ENCODE results near the gene UPK3A.
"Not testable (repeated sequence)": the region's sequence is repeated elsewhere in the genome, so short reads cannot be mapped to it uniquely, and the experiment has no call there.

Gene UPK3A

GRCh38 chr22:45254388-45254787, 30.4 kb upstream of the UPK3A start:
- H3K4me3 ChIP-seq (ENCODE audit: low read depth, low read length) = no peak overlapping the region
- DNase-seq (ENCODE audit: low read depth) = no peak

DNA sequence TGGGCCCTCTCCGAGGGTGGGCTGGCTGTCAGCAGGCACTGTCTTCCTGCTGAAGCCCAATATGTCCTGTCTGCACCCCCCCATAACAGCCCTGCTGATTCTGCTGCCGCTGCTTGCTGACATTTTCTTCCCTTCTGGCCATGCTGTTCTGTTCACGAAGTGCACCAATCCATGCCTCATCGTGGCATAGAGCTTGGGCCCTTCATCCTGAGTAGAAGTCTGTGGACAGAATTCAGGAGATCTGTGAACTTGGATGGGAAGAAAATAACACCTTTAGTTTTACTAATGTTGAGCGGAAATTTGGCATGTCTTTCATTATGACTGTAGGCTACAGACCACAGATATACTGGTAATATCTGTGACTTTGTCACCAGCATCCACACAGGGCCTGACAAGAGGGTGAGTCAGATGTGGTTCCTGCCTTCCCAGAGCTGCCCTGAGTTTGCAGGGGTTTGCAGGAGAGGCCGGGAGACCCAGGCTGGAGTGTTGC, 29.9 kb upstream of the UPK3A start:
- no peak overlapping the region for H3K4me3 ChIP-seq (ENCODE audit: low read depth, low read length)
- no peak for DNase-seq (ENCODE audit: low read depth)

DNA sequence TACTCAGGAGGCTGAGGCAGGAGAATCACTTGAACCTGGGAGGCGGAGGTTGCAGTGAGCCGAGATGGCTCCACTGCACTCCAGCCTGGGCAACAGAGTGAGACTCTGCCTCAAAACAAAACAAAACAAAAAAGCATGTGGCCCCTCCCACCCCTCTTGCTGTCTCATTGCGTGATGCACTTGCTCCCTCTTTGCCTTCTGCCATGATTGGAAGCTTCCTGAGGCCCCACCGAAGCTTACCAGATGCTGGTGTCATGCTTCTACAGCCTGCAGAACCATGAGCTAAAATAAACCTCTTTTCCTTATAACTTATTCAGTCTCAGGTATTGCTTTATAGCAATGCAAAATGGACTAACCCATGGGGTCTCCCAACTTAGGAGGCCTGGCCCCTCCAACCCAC, 26.8 kb upstream of the UPK3A start:
- not testable (repeated sequence) for H3K4me3 ChIP-seq (ENCODE audit: low read depth, low read length); DNase-seq (ENCODE audit: low read depth)

GRCh38 chr22:45259754-45260394, 24.9 kb upstream of the UPK3A start:
- H3K4me3 ChIP-seq (ENCODE audit: low read depth, low read length) = no peak overlapping the region
- no peak for DNase-seq (ENCODE audit: low read depth)

DNA sequence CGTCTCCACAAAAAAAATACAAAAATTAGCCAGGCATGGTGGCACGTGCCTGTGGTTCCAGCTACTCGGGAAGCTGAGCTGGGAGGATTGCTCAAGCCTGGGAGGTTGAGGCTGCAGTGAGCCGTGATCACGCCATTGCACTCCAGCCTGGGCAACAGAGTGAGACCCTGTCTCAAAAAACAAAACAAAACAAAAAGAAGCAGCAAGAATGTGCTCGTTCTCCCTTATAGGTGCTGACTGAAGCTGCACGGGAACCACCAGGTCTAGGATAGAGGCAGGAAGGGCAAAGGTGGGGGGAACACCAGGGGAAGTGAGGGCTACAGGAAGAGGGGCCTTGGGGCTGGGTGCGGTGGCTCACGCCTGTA, 24.4 kb upstream of the UPK3A start:
- not testable (repeated sequence) for DNase-seq (ENCODE audit: low read depth); H3K4me3 ChIP-seq (ENCODE audit: low read depth, low read length)

- no peak for DNase-seq (ENCODE audit: low read depth)
- H3K4me3 ChIP-seq (ENCODE audit: low read depth, low read length) = no peak overlapping the region
Measured at GRCh38 chr22:45261407-45262088, 23.2 kb upstream of the UPK3A start.

- DNase-seq (ENCODE audit: low read depth) = no peak
- H3K4me3 ChIP-seq (ENCODE audit: low read depth, low read length) = no peak overlapping the region
Measured at GRCh38 chr22:45262195-45262930, 22.4 kb upstream of the UPK3A start.

- no peak for DNase-seq (ENCODE audit: low read depth)
- no peak overlapping the region for H3K4me3 ChIP-seq (ENCODE audit: low read depth, low read length)
Measured at GRCh38 chr22:45262931-45263462, 21.8 kb upstream of the UPK3A start.

DNA sequence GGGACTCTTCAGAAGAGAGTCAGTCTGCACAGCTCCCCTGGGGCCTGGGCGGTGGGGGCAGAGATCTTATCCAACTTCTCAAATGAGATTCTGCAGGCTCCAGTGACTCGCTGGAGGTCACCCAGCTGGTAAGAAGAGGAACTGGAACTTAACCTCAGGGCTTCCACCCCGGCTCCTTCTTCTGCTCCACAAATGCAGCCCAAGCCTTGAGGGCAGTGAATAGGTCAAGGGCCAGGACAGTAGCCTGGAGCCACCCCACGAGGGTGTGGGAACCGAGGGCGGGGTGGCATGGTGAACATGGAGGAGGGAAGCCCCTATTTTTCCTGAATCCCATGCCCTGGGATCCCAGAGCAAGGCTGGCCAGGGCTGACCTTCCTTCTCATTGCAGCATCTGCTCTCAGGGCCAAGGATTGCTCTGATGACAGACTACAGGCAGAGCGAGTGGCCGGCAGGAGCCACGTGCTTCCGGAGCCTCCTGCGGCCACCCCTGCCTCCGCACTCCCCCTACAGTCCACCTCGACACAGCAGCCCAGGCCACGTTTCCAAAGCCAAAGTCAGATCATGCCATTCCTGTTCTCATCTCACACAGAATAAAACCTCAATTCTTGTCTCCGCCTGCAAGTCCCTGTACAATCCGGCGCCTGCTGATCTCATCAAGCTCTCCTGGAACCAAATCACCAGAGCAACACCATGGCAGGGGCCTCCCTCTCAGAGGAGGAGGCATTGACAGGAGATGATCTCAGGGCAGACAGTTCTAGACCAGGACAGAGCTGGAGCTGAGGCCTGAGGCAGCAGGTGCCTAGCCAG, 21.1 kb upstream of the UPK3A start:
- DNase-seq (ENCODE audit: low read depth) = peak; percentile 34
- H3K4me3 ChIP-seq (ENCODE audit: low read depth, low read length) = no peak overlapping the region

DNA sequence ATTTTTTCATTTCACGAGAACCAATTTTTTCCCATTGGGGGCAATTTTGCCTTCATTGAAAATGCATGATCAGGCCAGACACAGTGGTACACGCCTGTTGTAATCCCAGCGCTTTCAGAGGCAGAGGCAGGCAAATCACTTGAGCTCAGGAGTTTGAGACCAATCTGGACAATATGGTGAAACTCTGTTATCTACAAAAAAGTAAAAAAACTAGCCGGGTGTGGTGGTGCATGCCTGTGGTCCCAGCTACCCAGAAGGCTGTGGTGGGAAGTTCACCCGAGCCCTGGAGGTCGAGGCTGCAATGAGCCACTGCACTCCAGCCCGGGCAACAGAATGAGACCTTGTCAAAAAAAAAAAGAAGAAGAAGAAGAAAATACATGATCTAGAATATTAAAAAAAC, 19.2 kb upstream of the UPK3A start:
- no peak for DNase-seq (ENCODE audit: low read depth)
- no peak overlapping the region for H3K4me3 ChIP-seq (ENCODE audit: low read depth, low read length)

DNA sequence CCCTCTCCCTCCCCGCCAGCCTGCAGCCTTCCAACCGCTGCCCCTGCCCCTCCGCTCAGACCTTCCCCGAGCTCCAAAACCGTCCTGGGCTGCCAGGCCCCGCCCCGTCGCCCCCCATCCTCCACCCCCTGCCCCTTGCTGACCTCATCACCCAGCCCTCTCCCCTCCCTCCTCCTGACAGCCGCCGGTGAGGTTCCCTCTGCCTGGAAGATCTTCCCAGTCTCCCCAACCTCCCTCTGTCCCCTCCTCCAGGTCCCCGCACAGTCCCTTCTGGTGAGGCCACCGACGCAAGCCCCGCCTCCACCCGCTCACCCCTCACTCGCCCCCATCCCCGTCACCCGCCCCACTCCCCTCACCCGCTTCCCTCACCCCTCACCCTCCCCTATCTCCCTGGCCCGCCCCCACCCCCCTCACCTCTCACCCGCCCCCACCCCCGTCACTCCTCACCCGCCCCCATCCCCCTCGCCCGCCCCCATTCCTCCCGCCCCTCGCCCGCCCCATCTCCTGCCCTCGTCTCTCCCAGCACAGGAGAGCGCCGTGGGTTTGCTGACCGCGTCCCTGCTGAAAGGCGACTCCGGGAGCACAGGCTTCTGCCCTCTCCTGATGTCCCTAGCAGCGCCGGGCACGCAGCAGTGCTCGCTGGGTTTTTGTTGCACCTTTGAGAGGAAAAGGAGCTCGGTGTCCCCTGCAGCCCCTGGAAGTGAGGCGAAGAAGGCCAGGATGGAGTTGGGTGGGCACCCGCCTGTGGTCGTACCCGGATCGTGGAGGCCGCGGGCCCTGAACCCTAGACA, 16.4 kb upstream of the UPK3A start:
- DNase-seq (ENCODE audit: low read depth) = no peak
- peak overlapping the region; percentile 61 for H3K4me3 ChIP-seq (ENCODE audit: low read depth, low read length)

- peak overlapping the region; percentile 61 for H3K4me3 ChIP-seq (ENCODE audit: low read depth, low read length)
- no peak for DNase-seq (ENCODE audit: low read depth)
Measured at GRCh38 chr22:45268958-45269844, 15.5 kb upstream of the UPK3A start.

- H3K4me3 ChIP-seq (ENCODE audit: low read depth, low read length) = no peak overlapping the region
- no peak for DNase-seq (ENCODE audit: low read depth)
Measured at GRCh38 chr22:45270095-45271020, 14.4 kb upstream of the UPK3A start.

DNA sequence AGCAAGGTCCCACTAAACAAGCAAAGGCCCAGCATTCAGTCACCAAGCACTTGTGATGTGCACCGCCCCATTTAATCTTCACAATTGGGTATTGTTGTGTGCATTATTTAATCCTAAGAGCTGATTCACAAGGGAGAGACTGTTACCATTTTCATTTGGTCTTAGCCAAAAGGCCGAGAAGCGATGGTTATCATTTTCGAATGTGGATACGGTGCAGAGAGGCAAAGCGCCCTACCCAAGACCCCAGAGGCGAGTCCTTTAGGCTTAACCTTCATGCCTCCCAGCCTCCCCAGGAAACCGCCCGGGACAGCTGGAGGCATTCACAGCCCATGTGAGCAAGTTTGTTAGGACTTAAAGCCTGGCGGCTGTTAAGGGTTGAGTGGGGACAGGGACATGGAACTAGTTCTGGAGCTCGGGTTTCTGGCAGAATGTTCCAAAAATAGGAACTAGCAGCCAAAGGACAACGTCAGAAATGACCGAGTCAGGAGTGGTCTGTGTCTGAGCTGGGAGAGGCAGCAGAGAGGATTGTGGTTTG, 13.0 kb upstream of the UPK3A start:
- no peak for DNase-seq (ENCODE audit: low read depth)
- no peak overlapping the region for H3K4me3 ChIP-seq (ENCODE audit: low read depth, low read length)

- no peak for DNase-seq (ENCODE audit: low read depth)
- H3K4me3 ChIP-seq (ENCODE audit: low read depth, low read length) = no peak overlapping the region
Measured at GRCh38 chr22:45272498-45272897, 12.3 kb upstream of the UPK3A start.

DNA sequence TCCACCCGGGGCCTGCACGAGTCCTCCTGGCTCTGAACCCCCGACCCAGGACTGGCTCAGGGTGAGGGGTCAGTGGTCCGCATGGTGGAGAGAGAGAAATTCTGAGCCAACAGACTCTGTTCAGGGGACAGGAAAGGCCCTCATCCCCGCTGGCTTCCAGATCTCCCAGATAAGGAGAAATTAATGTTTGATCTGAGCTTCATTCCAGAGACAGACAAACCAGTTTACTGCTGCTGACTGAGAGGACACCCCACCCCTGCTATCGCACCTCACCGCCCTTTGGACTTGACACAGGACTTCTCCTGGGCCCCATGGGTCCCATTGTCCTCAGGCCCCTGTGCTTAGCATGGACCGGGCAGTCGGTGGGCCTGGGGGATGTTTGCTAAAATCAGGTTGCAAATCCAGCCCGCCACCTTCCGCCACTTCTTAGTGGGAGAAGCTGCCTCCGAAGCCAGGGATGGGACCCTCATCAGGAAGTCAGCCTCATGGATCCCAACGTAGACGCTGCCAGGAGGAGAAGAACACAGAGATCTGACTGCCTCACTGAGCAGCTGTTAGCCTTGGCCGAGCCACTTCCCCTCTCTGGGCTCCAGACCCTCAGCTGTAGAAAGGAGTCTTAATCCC, 11.2 kb upstream of the UPK3A start:
- DNase-seq (ENCODE audit: low read depth) = no peak

More for the DNA sequence above, 11.2 kb upstream of the UPK3A start:
- H3K4me3 ChIP-seq (ENCODE audit: low read depth, low read length) = no peak overlapping the region

All from skeletal muscle cell (primary cell).